Measurements from ENCODE around the gene DIAPH2.

Gene DIAPH2

DNA sequence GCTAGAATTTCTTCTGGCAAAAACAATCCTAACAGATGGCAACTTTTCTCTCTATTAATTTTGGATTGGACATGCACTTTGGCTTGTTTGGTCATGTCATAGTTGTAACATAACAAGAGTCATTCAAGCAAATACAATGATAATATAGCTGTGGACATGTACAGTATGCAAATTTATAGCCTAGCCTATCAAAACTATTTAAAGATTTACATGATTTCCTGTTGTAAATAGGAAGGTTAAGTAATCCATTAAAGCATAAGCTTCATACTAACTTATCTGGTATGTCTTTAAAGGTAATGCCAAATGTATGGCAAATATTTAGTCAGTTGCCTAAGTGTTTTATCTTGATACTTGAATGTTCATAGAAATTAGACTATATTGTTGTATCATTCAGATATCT, 244.4 kb downstream of the DIAPH2 start:
- no peak for FAIRE-seq
- DNase-seq (ENCODE audit: low spot score) = no peak

DNA sequence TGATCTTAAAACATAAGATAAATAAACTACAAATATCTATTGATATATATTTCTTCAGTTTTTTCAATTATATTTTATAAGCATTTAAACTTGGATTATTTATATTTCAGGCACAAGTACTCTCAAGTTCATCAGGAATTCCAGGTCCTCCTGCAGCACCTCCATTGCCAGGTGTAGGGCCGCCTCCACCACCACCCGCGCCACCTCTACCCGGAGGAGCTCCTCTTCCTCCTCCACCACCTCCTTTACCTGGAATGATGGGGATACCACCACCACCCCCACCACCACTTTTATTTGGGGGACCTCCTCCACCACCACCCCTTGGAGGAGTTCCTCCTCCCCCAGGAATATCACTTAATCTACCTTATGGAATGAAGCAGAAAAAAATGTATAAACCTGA, 273.1 kb downstream of the DIAPH2 start:
- no peak for FAIRE-seq
- no peak for DNase-seq (ENCODE audit: low spot score)

DNA sequence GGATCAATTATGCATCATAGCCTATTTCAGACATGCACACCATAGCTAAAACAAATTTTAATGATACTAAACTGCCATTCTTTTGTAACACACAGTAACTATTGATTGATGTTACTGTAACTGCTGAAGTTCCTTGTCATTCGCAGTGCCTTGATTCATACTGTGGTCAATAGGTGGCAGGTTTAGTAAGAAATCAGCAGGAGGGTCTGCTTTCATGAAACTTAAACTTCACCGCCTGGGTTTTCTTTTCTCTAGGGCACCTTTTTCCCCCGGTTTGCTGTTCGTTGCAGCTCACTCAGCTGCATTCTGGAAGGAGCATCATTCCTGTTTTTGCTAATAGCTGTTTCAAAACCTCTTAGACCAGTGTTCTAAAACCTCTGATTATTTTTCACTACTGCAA, 287.2 kb downstream of the DIAPH2 start:
- FAIRE-seq (no peak), DNase-seq (ENCODE audit: low spot score) (no peak)

DNA sequence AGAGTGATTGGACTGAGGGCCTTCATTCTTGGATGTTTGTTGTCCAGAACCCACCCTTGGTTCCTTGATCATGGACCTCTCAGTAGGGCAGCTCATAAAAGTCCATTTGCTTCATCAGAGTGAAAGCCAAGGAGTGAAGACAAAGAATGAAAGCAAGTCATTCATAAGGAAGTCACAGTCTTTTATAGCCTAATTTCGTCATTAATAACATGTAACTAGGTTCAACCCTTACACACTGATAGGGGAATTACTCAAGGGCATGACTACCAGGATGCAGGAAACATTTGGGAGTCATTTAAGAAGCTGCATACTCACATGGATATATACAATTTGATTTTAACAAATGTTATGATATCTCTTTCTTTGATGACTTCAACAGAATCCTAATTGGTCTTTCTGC, 294.3 kb downstream of the DIAPH2 start:
- DNase-seq (ENCODE audit: low spot score) = no peak
- no peak for FAIRE-seq

DNA sequence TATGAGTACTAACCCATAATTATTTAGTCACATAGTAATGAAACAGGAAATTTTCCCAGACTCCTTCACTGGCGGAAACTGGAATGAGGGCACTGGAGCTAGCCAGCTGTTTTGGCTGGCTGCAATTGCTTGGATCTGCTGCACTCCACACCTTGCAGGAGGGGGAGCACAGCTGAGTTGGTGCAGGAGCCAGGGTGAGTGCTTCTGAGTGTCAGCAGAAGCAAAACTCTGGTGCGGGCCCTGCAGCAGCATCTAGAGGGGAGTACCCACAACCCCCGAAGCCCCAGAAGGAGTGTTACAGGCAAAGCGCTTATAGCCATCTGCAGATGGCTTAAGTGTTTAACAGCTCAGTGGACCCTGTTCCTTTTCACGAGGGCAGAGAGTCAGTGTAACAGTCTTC, 295.1 kb downstream of the DIAPH2 start:
- no peak for FAIRE-seq
- no peak for DNase-seq (ENCODE audit: low spot score)

DNA sequence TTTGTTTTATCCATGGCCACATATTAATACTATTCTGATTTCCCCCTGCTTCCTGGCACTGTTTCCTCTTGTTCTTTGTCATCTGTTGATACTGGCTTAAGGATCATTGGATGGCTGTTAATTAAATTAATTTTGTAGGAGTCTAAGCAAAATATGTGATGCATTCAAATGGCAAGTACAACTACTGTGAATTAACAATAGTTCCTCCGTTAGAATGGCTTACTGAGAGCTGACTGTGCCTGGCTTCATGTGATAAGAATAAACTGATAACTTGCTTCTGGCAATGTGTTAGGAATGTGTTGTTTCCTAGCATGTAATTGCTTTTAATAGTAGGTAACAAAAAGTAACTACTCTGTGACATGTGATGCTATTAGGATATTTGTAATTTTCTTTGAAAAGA, 297.5 kb downstream of the DIAPH2 start:
- DNase-seq (ENCODE audit: low spot score) (no peak), FAIRE-seq (no peak)

DNA sequence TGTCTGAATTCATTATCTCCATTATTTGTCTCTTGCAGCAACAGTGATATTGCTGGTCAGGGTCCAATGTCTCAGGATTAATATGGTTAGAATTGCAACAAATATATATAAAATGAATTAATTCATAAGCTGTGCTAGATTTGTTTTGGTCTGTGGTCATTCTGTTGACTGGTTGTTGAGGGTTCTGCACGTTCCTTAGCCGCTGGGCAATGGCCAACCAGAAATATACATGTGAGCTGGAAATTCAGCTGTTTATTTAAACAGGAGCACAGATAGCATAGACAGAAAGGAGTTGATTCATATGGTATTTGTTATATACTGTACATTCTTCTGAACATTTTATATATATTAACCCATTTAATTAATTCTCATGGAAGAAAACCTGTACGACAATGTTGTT, 299.9 kb downstream of the DIAPH2 start:
- FAIRE-seq (no peak), DNase-seq (ENCODE audit: low spot score) (no peak)

DNA sequence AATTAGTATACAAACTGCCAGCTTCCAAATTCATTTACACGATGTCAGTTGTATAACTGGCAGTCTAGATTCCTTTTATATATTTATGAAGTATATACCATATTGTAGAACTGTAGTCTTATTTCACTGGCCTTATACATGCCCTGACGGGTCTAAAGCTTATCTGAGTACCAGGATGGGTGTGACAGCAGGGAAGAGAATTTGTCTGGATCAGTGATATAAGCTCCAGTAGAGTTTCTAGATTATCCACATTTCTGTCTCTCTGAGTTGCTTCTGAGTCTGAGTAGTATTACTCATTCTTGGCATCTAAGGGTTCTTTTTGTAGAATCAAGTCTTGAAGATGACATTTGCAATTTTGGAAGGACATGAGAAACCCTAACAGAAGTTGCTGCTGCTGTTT, 300.4 kb downstream of the DIAPH2 start:
- FAIRE-seq = no peak
- no peak for DNase-seq (ENCODE audit: low spot score)

DNA sequence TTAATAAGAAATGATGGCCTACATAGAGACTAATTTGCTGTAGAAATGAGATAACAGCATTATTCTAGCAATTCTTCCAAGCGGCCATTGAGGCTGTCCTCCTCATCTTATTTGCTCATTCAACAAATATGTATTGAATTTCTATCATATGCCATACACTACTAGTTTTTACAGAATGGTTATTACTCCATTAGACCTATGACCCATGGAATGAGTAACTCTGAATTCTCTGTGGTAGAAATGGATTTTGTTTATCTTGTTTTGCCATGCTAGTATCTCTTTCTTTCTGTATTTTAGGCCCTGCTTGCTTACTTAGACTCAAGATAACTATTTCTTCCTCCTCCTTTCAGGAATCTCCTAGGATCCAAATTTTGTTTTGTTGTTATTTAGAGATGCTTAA, 302.6 kb downstream of the DIAPH2 start:
- FAIRE-seq (no peak), DNase-seq (ENCODE audit: low spot score) (no peak)

DNA sequence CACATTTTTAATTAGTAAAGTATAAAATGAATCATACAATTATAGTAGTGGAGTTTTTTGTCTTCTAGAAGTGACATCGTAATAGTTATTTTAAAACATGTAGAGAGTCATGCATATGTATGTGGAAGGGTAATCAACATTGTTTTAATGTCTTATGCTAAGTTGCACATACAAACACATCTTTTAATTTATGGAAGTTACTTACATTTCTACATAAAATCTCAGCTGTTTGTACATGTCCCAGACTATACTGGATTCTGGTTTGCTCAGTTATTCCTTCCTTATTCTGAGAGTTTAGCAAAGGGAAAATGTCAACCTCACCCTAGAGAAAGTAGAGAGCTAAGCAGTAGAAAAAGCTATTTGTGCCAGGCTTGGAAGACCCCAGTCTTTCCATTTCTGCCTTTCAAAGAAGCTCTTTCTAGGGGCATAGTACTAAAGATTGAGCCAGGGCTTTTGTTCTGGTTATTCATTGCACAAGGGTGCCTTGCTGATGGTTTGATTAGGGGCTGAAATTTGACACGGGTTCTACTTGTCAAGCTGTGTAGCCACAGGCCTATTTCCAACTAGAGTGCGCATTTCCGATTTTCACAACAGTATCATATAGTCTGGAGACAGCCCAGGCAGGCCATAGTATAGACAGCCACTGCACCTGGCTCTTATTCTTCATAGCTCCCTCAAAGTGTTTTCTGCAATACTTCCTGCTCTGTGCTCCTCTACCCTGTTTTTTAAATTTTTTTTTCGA, 305.4 kb downstream of the DIAPH2 start:
- no peak for DNase-seq (ENCODE audit: low spot score)
- FAIRE-seq = no peak

DNA sequence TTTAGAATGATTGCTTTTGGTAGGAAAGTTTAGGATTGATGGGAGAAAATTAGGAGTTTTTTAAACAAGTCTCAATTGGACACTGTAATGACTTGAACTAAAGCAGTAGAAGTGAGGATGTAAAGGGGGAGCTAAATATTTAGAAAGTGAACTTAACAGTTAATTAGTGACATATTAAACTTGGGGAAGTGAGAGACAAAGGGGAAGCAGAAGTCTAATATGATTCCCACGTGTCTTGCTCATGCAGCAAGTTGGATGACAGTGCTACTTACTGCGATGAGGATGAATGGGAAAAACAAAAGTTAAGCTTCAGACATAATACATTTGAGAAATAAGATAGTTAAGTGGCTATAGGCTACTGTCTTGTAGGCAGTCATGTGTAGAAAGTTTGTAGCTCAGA, 309.5 kb downstream of the DIAPH2 start:
- FAIRE-seq (no peak), DNase-seq (ENCODE audit: low spot score) (no peak)

DNA sequence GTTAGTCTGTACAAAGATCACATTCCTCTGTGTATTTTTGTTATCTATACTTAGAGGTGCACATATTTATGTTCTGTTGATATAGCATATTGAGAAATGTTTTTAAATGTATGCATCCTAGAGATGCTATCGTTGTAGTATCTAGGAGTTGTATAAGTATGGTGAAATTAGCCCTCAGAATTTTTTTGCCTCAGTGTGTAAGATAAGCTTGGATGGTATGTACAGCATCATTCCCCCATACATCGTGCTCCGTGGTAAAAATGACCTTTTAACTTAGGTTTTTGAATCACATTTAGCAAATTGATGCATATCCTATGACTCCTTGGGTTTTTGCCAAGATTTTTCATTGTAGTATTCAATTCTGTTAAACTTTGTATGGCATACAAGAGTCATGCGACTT, 312.6 kb downstream of the DIAPH2 start:
- DNase-seq (ENCODE audit: low spot score) (no peak), FAIRE-seq (no peak)

DNA sequence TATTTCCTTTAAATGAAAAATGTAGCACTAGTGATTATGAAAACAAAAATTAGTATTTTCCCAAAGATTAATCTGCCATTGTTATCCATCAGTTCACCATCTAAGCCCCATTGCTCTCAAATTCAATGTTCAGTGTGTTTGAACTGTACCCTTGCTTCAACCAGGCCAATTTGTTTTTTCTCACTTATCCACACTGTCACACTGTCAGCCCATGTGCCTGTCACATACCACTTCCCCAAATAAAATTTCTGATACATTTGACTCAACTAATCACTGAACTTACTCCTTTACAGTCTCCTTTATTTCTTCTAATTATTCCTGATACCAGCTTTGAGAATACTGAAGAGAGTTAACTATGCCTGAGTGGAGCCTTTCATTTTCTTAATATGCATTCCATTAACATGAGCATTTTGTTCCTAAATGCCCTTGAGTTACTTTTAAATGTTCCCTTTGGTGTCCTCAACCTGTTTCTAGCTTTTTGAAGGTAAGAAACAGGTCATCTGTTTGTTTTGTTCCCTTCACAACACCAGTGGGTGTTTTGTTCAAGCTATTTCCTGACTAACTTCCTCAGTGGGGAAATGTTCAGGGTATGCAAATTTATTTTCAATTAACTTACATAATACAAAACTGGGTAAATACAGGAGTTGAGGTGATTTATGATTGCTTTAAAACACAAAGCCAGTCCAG, 316.2 kb downstream of the DIAPH2 start:
- no peak for DNase-seq (ENCODE audit: low spot score)
- FAIRE-seq = no peak

DNA sequence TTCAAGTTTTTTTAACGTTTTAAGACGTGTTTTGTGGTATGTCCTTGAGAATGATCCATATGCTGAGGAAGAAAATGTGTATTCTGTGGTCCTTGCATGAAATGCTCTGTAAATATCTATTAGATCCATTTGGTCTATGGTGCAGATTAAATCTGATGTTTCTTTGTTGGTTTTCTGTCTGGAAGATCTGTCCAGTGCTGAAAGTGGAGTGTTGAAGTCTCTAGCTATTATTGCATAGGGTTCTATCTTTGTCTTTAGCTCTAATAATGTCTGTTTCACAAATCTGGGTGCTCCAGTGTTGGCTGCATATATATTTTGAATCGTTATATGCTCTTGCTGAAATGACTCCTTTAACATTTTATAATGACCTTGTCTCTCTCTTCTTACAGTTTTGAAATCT, 321.5 kb downstream of the DIAPH2 start:
- FAIRE-seq (no peak), DNase-seq (ENCODE audit: low spot score) (no peak)

DNA sequence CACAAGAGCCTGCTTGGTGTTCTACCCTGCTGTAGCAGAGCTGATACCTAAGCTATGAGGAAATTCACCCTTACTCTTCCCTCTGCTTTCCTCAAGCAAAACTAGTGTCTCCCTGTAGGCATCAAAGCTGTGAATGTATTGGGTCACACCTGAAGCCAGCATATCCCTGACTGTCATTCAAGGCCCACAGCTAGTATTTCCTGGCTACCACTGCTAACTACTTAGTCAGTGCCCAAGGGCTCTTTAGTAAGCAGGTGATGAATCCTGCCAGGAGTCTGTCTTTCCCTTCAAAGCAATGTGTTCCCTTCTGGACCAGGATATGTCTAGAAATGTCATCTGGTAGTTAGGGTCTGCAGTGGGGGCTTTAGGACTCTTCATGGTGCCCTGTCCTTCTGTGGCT, 324.7 kb downstream of the DIAPH2 start:
- FAIRE-seq (no peak), DNase-seq (ENCODE audit: low spot score) (no peak)

DNA sequence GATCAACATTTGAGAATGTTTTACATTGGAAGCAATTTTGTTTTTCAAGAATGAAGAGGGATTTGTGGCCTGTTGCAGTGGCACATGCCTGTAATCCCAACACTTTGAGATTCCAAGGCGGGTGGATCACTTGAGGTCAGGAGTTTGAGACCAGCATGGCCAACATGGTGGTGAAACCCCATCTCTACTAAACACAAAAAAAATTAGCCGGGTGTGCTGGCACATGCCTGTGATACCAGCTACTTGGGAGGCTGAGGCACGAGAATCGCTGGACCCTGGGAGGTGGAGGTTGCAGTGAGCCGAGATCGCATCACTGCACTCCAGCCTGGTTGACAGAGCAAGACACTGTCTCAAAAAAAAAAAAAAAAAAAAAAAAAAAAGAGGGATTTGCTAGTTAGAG, 326.9 kb downstream of the DIAPH2 start:
- FAIRE-seq = no peak
- no peak for DNase-seq (ENCODE audit: low spot score)

DNA sequence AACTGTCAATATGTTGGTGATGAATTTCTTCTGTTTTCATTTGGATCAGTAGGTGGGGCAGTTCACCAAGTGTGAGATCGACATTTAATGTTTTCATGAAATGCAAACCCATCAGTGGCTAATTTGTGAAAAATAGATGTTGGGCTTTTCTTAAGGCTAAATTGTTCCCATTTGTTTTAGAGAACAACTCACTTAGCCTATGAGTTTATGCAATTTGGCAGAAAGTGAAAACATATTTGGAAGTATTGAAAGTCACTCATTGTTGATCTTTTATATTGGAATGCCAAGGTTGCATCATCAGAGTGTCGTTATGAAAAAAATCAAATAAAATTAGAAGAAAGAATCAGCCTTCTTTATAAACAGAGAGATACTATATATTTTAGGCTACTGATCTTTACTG, 331.5 kb downstream of the DIAPH2 start:
- DNase-seq (ENCODE audit: low spot score) (no peak), FAIRE-seq (no peak)

DNA sequence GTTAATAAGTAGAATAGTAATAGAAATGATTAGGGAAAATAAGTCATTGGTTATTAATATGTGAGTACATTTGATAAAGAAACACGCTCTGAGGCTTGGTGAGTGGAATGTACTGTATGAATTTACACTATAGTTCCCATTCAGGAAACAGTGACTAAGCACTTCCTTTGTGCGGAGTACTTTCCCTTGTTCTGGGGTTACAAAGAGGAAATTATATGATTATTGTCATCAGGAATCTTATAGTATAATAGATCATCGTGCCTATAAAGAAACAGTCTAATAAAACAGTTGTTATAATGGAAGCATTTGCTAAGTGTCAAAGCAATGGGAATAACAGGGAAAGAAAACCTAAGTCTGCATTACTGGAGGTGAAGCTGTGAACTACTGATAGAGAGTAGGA, 337.0 kb downstream of the DIAPH2 start:
- FAIRE-seq = no peak
- no peak for DNase-seq (ENCODE audit: low spot score)

DNA sequence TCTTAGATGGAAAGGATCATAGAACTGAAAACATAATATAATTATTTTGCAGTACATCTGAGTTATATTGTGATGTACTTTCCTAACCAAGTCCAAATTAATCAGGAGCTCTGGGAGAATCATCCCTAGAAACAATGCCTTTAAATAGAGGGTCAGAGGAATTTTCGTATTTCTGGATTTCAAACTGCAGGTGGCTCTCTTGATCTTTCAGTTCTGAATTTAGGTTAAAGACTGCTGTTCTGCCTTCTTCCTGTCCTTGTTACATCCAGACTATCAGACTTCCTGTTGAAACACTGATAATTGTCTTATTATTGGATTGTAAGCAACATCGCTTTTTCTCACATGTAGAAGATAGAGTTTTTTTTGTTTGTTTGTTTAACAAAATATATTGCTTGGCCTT, 341.8 kb downstream of the DIAPH2 start:
- no peak for DNase-seq (ENCODE audit: low spot score)
- FAIRE-seq = no peak

DNA sequence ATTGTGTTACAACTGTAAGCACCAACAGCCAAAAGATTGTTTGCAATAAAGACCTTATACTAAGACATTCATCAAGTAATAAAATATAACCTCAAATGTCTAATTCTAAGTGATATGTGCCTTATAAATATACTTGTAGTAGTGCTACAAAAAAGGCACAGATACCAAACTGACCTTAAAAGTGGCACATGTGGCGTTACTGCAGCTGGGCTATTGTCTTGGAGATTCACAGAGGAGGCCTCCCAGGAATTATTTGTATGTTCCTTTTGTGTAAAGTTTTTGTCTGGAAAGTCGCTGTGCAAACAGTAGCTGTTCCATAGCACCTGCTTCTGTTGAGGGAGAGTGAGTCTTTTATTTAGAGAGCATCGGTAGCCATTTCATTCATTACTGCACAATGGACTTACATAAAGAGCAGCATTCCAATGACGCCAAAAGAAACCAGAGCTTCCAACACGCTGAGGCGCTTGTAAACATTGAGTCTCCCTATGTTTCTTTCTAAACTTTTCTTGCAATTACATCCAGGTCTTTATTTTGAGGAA, 342.8 kb downstream of the DIAPH2 start:
- no peak for FAIRE-seq
- no peak for DNase-seq (ENCODE audit: low spot score)

DNA sequence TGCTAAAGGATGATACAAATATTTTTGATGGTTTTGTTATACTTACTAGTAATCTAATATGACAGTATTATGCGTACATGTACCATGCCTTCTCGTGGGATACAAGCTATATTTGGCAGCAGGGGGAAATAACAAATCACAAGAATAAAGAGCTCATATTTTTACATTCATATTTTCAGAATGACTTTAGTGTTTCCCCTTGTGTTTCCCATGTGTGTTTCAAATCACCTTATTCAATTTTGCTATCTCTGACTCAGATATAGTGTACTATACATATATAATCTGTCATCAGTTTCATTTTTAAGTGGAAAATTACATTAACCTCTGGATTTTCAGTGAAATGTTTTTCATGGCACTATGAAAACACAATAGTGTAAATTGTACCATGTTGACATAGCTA, 345.8 kb downstream of the DIAPH2 start:
- DNase-seq (ENCODE audit: low spot score) (no peak), FAIRE-seq (no peak)

DNA sequence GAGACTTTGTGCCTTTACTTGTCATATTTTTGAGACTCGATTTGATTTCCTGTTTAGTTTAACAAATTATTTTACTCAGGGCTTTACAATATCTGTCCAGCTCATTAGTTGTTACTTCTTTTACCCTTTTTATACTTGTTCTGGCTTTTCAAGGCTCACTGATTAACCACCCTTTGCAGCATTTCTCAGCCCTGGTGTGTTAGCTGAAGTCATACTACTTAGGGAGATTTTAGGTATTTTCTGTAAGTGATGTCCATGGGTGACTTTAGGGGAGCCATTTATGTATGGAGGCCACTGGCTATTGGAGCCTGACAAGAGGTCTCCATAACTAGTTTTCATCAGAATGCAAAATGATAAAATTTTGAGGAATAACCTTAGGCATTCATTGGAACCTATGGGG, 346.3 kb downstream of the DIAPH2 start:
- FAIRE-seq = no peak
- no peak for DNase-seq (ENCODE audit: low spot score)

DNA sequence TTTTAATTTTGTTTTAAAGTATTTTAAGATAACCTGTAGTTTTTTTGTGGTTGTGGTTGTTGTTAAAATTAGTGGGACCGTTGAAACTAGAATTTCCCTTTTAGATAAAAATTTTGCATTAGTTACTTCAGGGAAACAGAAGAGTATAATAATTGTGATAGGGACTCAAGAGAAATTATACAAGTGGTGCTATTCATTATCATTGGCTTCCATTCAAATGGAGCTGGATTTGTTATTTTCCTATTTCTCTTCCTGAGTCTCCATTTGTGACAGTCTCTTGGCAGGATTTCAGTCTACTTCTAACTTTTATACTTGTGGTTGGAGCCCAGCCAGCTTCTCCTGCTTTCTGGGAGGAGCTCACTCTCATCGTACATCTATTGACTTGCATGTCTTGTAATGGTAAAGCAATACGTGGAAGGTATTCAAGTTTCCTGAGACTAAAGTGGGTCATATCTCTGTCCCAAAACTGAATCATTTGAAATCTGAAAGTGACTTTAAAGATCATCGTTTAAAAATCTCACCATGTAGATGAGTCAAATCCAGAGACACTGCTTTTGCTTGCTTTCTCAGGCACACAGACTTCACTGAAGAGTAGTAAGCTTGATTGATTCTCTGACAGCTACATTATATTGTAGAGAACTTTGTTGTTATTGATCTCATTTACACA, 354.9 kb downstream of the DIAPH2 start:
- DNase-seq (ENCODE audit: low spot score) (no peak), FAIRE-seq (no peak)

All from urothelium cell line (cell line).